Endothelial cell of umbilical vein (primary cell): ENCODE measurements around the gene CALR3.

Experiments used
- CTCF ChIP-seq, 2 donors: IDR thresholded peaks; 1 replicate in 1 of 2; 2 replicates in 1 of 2; pipeline ENCODE4 v1.5.1; 2011; ENCODE audit warnings: low read length in 2 of 2, mild to moderate bottlenecking in 2 of 2, moderate library complexity in 2 of 2, control low read depth in 1 of 2, inconsistent platforms in 1 of 2, low read depth in 1 of 2; ENCODE audit not compliant: insufficient read depth in 1 of 2; ENCODE audit errors: extremely low read depth in 1 of 2
- EZH2 ChIP-seq: IDR thresholded peaks from 2 replicates; pipeline ENCODE4 v1.6.1; 2012; ENCODE audit warnings: borderline replicate concordance, low read depth, mild to moderate bottlenecking, moderate library complexity, low read length, inconsistent platforms; ENCODE audit not compliant: severe bottlenecking
- JUN ChIP-seq: IDR thresholded peaks from 2 replicates; pipeline ENCODE4 v1.6.1; 2011; ENCODE audit warnings: borderline replicate concordance, low read depth; ENCODE audit not compliant: insufficient read length, insufficient read depth
- MYC ChIP-seq: IDR thresholded peaks from one replicate; pipeline ENCODE4 v1.6.1; 2011; ENCODE audit warnings: mild to moderate bottlenecking, low read depth, low read length
- POLR2A ChIP-seq: IDR thresholded peaks from 2 replicates; pipeline ENCODE4 v1.6.1; 2012; ENCODE audit warnings: low read depth, mild to moderate bottlenecking, control low read depth, low read length

DNA sequence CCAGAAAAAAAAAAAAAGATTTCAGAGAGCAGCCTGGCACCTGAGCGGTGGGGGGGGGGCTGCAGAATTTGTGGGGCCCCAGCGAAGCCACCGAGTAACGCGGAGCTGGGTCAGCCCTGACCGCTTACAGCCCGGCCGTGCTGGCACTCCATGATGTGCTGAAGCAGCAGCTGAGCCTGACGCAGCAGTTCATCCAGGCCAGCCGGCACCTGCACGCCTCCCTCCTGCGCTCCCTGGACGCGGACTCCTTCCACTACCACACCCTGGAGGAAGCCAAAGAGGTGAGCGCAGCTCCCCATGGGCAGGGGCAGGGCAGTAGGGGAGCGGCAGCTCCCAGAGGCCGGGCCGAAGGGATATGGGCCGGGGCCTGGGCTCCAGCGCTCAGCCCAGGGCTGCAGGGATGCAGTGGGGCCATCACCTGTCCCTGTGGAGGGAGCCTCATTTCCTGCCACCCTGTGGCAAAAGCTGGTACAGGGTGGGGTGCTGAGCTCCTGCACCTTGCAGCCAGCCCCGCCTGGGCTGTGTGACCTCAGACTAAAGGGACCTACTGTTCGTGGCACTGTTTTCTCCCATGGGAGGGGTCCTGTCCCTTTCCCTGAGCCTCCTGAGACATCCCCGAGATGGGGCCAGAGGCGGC, 18.5 kb upstream of the CALR3 start:
- TF ChIP-seq CTCF (IDR thresholded peaks at IDR 0.05; ENCODE audit: extremely low read depth in 1 of 2, insufficient read depth in 1 of 2, low read depth in 1 of 2, low read length in 2 of 2) = no peak
- no peak for TF ChIP-seq MYC
- TF ChIP-seq POLR2A = no peak
- TF ChIP-seq EZH2 = no peak
- no peak for TF ChIP-seq JUN
